SK-N-SH treated with all-trans-retinoic acid at 6 μM for 48 hours (cell line): ENCODE data around the gene CACNA1I.

Experiments used
- ARNTL ChIP-seq: fragments of 450-650 bp; formaldehyde crosslinking; IDR thresholded peaks from 2 replicates; pipeline ENCODE4 v1.5.0; 2020; ENCODE audit warnings: low read depth, mild to moderate bottlenecking, moderate library complexity, borderline replicate concordance
- GLIS3 ChIP-seq: fragments of 250-450 bp; sonication (Bioruptor Pico); IDR thresholded peaks from 2 replicates; pipeline ENCODE4 v1.5.0; 2020; ENCODE audit warnings: mild to moderate bottlenecking, moderate library complexity
- RARB ChIP-seq: fragments of 250-450 bp; sonication (Bioruptor Pico); IDR thresholded peaks from 2 replicates; pipeline ENCODE4 v1.8.0; 2021; ENCODE audit warnings: mild to moderate bottlenecking, moderate library complexity
- ZNF565 ChIP-seq: fragments of 450-650 bp; formaldehyde crosslinking; conservative IDR thresholded peaks from 2 replicates; pipeline ENCODE4 v1.5.0; 2020; ENCODE audit warnings: low read depth, mild to moderate bottlenecking, moderate library complexity
- ZNF70 ChIP-seq: fragments of 450-650 bp; formaldehyde crosslinking; IDR thresholded peaks from 2 replicates; pipeline ENCODE4 v1.5.0; 2020; ENCODE audit warnings: mild to moderate bottlenecking, moderate library complexity
- TF ChIP-seq, protein P1 (sequence below): fragments of 250-450 bp; sonication (Bioruptor Pico); IDR thresholded peaks from 2 replicates; pipeline ENCODE4 v1.5.1; 2021; ENCODE audit warnings: mild to moderate bottlenecking, moderate library complexity
- TF ChIP-seq, protein P2 (sequence below): fragments of 250-450 bp; sonication (Bioruptor Pico); IDR thresholded peaks from 2 replicates; pipeline ENCODE4 v1.5.0; 2020; ENCODE audit warnings: mild to moderate bottlenecking, moderate library complexity

DNA sequence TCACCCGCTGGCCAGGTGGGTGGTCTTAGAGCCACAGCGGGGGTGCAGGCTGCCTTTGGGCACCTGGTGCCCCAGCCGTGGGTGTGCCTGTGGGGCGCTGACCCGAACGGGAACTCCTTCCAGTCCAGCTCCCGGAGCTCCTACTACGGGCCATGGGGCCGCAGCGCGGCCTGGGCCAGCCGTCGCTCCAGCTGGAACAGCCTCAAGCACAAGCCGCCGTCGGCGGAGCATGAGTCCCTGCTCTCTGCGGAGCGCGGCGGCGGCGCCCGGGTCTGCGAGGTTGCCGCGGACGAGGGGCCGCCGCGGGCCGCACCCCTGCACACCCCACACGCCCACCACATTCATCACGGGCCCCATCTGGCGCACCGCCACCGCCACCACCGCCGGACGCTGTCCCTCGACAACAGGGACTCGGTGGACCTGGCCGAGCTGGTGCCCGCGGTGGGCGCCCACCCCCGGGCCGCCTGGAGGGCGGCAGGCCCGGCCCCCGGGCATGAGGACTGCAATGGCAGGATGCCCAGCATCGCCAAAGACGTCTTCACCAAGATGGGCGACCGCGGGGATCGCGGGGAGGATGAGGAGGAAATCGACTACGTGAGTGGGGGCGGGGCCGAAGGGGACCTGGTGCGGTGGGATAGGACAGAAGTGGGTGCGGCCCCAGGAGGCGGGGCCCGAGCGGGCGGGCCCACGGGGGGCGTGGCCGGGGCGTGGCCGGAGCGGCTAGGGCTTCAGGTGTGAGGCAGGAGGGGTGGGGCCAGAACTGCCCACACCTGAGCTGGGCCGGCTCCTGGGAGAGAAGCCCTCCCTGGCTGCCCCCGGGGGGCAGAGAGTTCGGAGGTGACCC lies 91.5 kb downstream of the CACNA1I start:
- no peak for TF ChIP-seq GLIS3 (CRISPR knock-in tag)
- TF ChIP-seq, protein P1, sequence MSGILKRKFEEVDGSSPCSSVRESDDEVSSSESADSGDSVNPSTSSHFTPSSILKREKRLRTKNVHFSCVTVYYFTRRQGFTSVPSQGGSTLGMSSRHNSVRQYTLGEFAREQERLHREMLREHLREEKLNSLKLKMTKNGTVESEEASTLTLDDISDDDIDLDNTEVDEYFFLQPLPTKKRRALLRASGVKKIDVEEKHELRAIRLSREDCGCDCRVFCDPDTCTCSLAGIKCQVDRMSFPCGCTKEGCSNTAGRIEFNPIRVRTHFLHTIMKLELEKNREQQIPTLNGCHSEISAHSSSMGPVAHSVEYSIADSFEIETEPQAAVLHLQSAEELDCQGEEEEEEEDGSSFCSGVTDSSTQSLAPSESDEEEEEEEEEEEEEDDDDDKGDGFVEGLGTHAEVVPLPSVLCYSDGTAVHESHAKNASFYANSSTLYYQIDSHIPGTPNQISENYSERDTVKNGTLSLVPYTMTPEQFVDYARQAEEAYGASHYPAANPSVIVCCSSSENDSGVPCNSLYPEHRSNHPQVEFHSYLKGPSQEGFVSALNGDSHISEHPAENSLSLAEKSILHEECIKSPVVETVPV = no peak
- TF ChIP-seq ZNF70 = no peak
- no peak for TF ChIP-seq ZNF565 (CRISPR knock-in tag)
- TF ChIP-seq ARNTL (CRISPR knock-in tag) = no peak
- TF ChIP-seq RARB = no peak
- TF ChIP-seq, protein P2, sequence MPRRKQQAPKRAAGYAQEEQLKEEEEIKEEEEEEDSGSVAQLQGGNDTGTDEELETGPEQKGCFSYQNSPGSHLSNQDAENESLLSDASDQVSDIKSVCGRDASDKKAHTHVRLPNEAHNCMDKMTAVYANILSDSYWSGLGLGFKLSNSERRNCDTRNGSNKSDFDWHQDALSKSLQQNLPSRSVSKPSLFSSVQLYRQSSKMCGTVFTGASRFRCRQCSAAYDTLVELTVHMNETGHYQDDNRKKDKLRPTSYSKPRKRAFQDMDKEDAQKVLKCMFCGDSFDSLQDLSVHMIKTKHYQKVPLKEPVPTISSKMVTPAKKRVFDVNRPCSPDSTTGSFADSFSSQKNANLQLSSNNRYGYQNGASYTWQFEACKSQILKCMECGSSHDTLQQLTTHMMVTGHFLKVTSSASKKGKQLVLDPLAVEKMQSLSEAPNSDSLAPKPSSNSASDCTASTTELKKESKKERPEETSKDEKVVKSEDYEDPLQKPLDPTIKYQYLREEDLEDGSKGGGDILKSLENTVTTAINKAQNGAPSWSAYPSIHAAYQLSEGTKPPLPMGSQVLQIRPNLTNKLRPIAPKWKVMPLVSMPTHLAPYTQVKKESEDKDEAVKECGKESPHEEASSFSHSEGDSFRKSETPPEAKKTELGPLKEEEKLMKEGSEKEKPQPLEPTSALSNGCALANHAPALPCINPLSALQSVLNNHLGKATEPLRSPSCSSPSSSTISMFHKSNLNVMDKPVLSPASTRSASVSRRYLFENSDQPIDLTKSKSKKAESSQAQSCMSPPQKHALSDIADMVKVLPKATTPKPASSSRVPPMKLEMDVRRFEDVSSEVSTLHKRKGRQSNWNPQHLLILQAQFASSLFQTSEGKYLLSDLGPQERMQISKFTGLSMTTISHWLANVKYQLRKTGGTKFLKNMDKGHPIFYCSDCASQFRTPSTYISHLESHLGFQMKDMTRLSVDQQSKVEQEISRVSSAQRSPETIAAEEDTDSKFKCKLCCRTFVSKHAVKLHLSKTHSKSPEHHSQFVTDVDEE (CRISPR knock-in tag) = no peak
